ENCODE measurements around the gene COMTD1. TPM values are rescaled to one million over a fixed set of nuclear protein-coding genes. Genes with fewer than 3 reads are reported as not detected.

Gene COMTD1
- total and polyA plus RNA-seq, 2 of the 4 experiments (the other 2 are of a cell fraction): 1.6 to 6.4 TPM

- H3K56ac ChIP-seq (ENCODE audit: extremely low read depth, insufficient read depth, low read length): no peak overlapping the region
- intact Hi-C loops (cut with micrococcal nuclease): no loop called here
- DNase-seq (peak; percentile 89), ATAC-seq (ENCODE audit: low read depth) (peak; percentile 79)
- peak overlapping the region; percentile 55; the same call in 1 of the 2 replicates for H3K4me2 ChIP-seq (ENCODE audit: low read depth, low read length)
- H4K5ac ChIP-seq (ENCODE audit: low read depth, low read length): no peak overlapping the region; the same call in 1 of the 2 replicates
- H2AK5ac ChIP-seq (ENCODE audit: low read depth, low read length): no peak overlapping the region
- TF ChIP-seq FOS (IDR thresholded peaks at IDR 0.05; ENCODE audit: low read depth, low read length) (peak; percentile 84), RFX5 (IDR thresholded peaks at IDR 0.05; ENCODE audit: low read depth, low read length) (no peak), ELK1 (IDR thresholded peaks at IDR 0.05; ENCODE audit: borderline replicate concordance, low read depth, low read length) (no peak), CTCF (conservative IDR thresholded peaks at IDR 0.05; ENCODE audit: low read depth, low read length) (no peak), MAZ (IDR thresholded peaks at IDR 0.05; ENCODE audit: borderline replicate concordance, low read depth, low read length) (no peak), CEBPB (IDR thresholded peaks at IDR 0.05; ENCODE audit: low read depth, low read length) (peak; percentile 93), BHLHE40 (IDR thresholded peaks at IDR 0.05; ENCODE audit: low read depth, low read length) (no peak), USF2 (IDR thresholded peaks at IDR 0.05; ENCODE audit: low read depth, low read length) (no peak), POLR2A (IDR thresholded peaks at IDR 0.05; ENCODE audit: low read depth, low read length) (no peak)
- no peak overlapping the region for H3K14ac ChIP-seq (replicated peaks; ENCODE audit: low read depth, low read length)
- H2AK9ac ChIP-seq (replicated peaks; ENCODE audit: low read depth, low read length, poor library complexity): no peak overlapping the region
- peak overlapping the region; percentile 76; the same call in 1 of the 2 replicates for H2BK20ac ChIP-seq (ENCODE audit: low read depth, low read length)
- H3K9me3 ChIP-seq (ENCODE audit: control insufficient read depth, insufficient read depth, low read length): peaks cover 2% of the 10 kb centered on the region; the same call in 1 of the 2 replicates
- no TSS peak for BruUV-seq (replicated peaks)
- no peaks in the 10 kb centered on the region for H4K20me1 ChIP-seq (ENCODE audit: insufficient read depth, low read length)
- H3K4ac ChIP-seq (ENCODE audit: low read depth, low read length): 0 out of 2 replicates have a peak overlapping the region, but pooled peaks have one; percentile 77
- H2BK120ac ChIP-seq (ENCODE audit: low read depth, low read length): peak overlapping the region; percentile 90
- ChIA-PET CTCF (no interaction called here), POLR2A (ENCODE audit: unreplicated experiment) (no interaction called here)
- dilution Hi-C loops (cut with HindIII; ENCODE audit: low sequenced_read_pairs, unreplicated experiment): no loop called here
- H3K23ac ChIP-seq (ENCODE audit: low read depth, low read length): no peak overlapping the region
- no peak overlapping the region for H3K18ac ChIP-seq (ENCODE audit: low read depth, low read length)
- no peaks in the 10 kb centered on the region for H3K27me3 ChIP-seq (ENCODE audit: control insufficient read depth, insufficient read depth, low read length)
- peak overlapping the region; percentile 84 for H2BK5ac ChIP-seq (ENCODE audit: low read depth, low read length, poor library complexity, severe bottlenecking)
- H3K79me1 ChIP-seq (ENCODE audit: low read depth in 1 of 2, low read length in 2 of 2): no peaks in the 10 kb centered on the region
- H3K27ac ChIP-seq (ENCODE audit: insufficient read depth, low read length): peak overlapping the region; percentile 66
- peaks cover 10% of the 10 kb centered on the region for H3K9me1 ChIP-seq (ENCODE audit: insufficient read depth, low read length)
- no peak overlapping the region for H2AFZ ChIP-seq (replicated peaks; ENCODE audit: low read length, poor library complexity)
- H4K91ac ChIP-seq (ENCODE audit: insufficient read depth, low read depth, low read length): no peak overlapping the region
- peaks cover 12% of the 10 kb centered on the region for H3K4me1 ChIP-seq (ENCODE audit: control insufficient read depth, insufficient read depth, low read length)
- H3K9ac ChIP-seq (ENCODE audit: low read depth, low read length): no peak overlapping the region
- WGBS, 2 experiments (ENCODE audit: extremely low coverage in 2 of 2, insufficient read length in 1 of 2): 13% methylated on average over 3 of the region's 5 CpGs; no CpG with 5 or more reads in 1 of the 2 experiments
- in situ Hi-C loops (cut with MboI; ENCODE audit: low sequenced_read_pairs): no loop called here
- peak overlapping the region in 1 of 2 experiments; percentile 20; a peak in 1 of 4 replicates for H4K8ac ChIP-seq (ENCODE audit: low read depth in 2 of 2, low read length in 2 of 2)
- peak overlapping the region; percentile 78; the same call in 1 of the 3 replicates for H2BK15ac ChIP-seq (ENCODE audit: low read depth, low read length)
- no peak overlapping the region for H3K4me3 ChIP-seq (ENCODE audit: insufficient read depth, low read depth, low read length)
- H3K36me3 ChIP-seq (ENCODE audit: control insufficient read depth, insufficient read depth, low read length): no peaks in the 10 kb centered on the region
Measured at GRCh38 chr10:75266945-75267344, 31.2 kb upstream of the COMTD1 start.

All from IMR-90 (cell line).